Measurements from ENCODE around the gene STPG1.
"Not testable (repeated sequence)": the region's sequence is repeated elsewhere in the genome, so short reads cannot be mapped to it uniquely, and the experiment has no call there.

The STPG1 gene

DNA sequence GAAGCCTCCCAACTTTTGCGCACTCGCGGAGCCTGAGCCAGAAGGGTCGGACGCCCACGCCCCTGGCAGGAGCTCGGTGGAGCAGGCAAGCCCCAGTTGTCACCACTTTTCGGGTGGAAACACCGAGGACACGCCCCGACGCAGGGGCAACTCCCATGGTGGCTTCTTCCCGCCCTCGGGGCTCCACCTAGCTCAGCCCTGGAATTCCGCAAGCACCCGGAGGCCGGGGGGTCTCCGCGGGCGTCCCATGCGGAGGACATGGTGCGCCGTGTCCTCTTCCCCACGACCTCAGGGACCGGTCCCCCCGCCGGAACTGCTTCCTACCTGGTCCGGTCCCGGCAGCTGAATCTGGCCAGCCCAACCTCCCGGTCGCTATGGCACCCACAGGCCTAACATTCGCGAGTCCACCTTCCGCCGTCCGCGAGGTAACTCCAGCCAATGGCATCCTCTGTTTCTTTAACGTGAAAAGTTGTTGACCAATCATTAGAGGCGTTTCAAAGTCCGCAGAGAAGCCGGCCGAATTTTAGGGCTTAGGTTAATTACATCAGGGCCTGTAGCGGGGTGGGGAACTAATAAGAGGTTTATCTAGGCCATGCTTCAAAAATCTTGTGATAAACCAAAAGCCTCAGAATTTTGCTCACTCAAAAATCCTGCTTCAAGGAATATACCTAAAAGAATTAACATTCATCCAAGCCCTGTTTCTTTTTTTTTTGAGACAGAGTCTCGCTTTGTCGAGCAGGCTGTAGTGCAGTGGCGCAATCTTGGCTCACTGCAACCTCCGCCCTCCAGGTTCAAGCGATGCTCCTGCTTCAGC is at the start of gene STPG1:
Gene STPG1 (minus strand): TSS at position 433 of the 814 bp plus-strand sequence. CDS start 12,394 bp downstream, outside the sequence.
- DNase-seq, result peak; percentile 37

DNA sequence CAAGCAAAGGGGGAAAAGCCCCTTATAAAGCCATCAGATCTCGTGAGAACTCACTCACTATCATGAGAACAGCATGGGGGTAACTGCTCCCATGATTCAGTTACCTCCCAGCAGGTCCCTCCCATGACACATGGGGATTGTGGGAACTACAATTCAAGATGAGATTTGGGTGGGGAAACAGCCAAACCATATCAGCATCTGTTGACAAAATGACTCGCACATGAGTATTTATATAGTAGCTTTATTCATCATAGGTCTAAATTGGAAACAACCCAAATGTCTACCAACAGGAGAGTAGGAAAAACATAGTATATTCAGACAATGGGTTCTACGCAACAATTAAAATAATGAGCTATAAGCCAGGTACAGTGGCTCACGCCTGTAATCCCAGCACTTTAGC is 48.5 kb upstream of the STPG1 start:
- not testable (repeated sequence) for DNase-seq

- no peak for DNase-seq
These were observed 46.1 kb upstream of the STPG1 start for GRCh38 chr1:24459551-24460266.

GRCh38 chr1:24457866-24458265 is 44.3 kb upstream of the STPG1 start:
- DNase-seq, result no peak

- no peak for DNase-seq
These were observed 41.7 kb upstream of the STPG1 start for GRCh38 chr1:24455272-24455671.

DNA sequence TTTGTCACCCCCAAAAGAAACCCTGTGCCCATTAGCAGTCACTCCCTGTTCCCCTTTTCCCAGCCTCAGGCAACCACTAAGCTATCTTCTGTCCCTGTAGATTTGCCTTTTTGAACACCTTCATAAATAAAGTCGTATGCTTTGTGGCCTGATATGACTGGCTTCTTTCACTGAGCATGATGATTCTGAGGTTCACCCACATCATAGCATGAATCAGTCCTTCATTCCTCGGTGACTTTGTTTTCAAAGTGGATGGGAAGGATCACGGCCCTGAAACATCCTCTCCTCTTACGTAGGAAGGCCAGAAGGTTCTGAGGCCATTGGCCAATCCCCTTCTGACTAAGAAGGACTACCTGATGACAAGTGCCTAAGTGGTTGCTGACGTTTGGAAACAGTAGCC is 41.1 kb upstream of the STPG1 start:
- no peak for DNase-seq

DNA sequence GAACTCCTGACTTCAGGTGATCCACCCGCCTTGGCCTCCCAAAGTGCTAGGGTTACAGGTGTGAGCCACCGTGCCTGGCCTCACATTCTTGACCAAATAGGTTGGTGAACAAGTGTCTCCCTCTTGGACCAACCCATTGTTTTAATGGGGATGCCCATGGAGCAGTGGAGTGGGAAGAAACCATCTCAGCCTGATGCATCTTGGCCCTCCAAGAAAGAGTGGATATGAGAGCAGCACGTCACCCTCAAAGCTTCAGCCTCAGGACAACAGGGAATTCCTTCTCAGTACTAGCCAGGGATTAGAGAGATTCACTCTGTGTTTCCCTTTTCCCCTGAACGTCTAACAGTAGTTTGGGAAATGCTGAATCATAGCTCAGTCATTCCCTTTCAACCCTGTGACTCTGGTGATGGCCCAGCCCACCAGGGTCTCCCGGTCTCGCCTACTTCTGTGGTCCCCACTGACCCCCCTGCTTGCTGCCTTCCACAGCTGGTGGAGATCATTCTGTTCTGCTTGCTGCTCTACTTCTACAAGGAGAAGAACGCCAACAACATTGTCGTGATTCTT is 39.4 kb upstream of the STPG1 start:
- no peak for DNase-seq

DNA sequence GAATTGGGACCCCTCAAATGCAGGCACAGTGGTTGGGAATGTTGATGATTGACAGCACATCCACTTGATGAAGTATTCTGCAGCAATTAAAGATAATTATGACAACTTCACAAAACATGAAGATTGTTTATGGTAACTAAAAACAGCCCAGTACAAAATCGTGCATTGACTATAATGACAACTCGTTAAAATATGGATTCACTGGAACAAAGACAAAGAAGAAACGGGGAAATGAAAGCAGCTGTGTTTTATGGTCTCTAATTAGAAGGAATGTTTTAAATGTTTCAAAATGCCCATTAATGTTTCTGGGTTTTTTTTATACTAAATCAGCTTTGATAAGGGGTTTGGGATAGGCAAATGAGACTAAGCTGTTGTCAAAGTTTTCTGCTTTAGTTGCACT is 38.2 kb upstream of the STPG1 start:
- DNase-seq, result no peak

DNA sequence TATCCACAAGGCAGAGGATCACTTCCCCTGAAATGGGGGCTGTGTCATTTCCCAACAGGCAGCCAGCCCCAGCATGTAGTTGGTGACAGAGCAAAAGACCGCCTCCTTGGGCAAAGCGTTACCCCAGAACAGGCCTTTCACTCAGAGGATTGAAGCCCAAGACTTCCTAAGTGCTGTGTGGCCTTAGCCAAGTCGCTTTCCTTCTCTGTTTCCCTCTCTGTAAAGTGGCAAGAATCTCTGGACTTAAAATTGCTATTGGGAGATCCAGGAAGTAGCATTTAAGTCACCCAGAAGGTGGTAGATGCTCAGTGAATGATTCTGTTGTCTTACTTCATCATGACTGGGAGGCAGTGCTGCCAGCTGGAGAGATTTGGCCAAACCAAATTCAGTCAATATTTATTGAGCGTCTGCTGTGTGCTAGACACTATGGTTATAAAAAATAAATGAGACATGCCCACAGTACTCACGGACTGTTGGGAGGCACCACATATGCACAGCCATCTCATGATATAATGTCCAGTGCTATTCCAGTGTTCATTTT is 37.3 kb upstream of the STPG1 start:
- DNase-seq, result no peak

GRCh38 chr1:24450316-24450715 is 36.7 kb upstream of the STPG1 start:
- no peak for DNase-seq

DNA sequence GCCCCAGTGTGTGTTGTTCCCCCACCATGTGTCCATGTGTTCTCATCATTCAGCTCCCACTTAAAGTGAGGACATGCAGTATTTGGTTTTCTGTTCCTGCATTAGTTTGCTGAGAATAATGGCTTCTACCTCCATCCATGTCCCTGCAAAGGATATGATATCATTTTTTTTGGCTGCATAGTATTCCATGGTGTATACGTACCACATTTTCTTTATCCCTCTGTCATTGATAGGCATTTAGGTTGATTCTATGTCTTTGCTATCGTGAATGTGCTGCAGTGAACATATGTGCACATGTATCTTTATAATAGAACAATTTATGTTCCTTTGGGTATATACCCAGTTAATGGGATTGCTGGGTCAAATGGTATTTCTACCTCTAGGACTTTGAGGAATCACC is 32.9 kb upstream of the STPG1 start:
- not testable (repeated sequence) for DNase-seq

GRCh38 chr1:24443241-24443656 is 29.7 kb upstream of the STPG1 start:
- DNase-seq, result no peak

DNA sequence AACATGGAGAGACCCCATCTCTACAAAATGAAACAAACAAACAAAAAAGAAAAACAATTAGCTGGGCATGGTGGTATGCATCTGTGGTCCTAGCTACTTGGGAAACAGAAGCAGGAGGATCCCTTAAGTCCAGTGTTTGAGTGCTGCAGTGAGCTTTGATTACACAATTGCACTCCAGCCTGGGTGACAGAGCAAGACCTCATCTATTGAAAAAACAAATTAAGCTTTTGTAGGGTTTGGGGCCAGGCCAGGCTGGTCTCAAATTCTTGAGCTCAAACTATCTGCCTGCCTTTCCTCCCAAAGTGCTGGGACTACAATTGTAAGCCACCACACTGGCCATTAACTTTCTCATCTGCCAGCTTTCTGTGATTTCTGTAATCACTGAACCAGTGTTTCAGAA is 29.2 kb upstream of the STPG1 start:
- no peak for DNase-seq

- no peak for DNase-seq
These were observed 28.6 kb upstream of the STPG1 start for GRCh38 chr1:24441996-24442668.

DNA sequence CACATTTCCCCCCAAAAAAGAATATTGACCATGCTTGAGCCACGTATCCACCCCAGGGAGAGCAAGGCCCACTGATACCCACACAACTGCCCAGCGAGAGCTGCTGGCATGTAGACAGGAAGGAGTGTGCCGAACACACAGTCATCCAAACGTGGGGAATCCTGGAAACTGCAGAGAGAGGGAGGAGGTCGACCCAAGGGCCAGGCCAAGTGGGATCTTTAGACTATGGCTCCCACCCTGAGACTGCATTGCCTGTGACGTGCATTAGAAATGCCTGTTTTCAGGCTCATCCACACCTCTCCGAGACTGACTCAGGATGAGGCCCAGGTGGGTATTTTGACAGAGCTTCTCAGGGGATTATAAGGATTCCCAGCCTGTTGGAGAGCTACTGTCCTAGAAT is 27.9 kb upstream of the STPG1 start:
- DNase-seq, result no peak

GRCh38 chr1:24440436-24440835 is 26.9 kb upstream of the STPG1 start:
- no peak for DNase-seq

- DNase-seq, result no peak
These were observed 24.9 kb upstream of the STPG1 start for GRCh38 chr1:24438423-24438901.

- no peak for DNase-seq
These were observed 24.2 kb upstream of the STPG1 start for GRCh38 chr1:24437631-24438396.

GRCh38 chr1:24435782-24436365 is 22.3 kb upstream of the STPG1 start:
- DNase-seq, result no peak

GRCh38 chr1:24427545-24427862 is 13.9 kb upstream of the STPG1 start:
- peak; percentile 60 for DNase-seq

DNA sequence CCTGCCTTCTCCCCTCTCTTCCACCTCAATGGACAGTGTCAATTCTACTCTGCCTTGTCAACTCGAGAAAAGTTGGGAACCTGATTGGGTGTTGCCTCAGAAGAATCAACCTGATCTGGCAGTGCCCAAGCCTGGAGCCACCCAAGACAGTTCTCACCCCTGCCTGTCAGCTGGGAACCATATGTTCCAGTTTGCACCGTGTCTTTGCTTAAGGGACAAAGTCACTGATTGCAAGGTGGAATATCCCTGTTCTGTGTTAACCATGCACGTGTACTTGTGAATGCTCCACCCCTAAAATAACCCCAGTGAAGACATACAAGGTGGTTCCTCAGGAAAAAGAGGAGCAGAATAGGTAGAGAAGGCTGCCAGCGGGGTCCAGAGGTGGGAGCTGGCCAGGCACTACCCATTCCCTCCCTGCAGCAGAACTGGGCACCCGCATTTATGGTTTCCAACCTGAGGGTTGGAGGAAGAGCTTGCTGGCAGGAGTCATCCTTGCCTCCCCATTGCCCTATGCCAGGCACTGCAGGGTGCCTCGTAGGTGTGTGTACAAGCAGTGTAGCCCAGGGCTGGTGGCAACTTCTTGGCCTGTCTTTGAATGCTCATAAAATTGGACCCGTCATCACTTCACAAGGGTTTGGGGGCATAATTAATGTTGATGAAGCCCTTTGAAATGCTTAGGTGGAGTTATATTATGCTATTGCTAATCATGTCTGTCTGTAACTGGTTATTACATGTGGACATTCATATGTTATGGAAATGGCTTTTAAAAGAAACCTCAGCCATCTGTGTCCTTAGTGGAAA is 13.4 kb upstream of the STPG1 start:
- DNase-seq, result no peak

Data from NCI-H1417 treated with DMSO at 0.1 percent for 48 hours (cell line).